Measurements from ENCODE around the gene THPO.

THPO gene

GRCh38 chr3:184355261-184356040, 22.6 kb downstream of the THPO start:
- Histone ChIP-seq H3K4me1 (ENCODE audit: control insufficient read depth in 1 of 2, insufficient read depth in 1 of 2, low read depth in 1 of 2, low read length in 1 of 2) (no peaks in the 10 kb centered on the region), H3K9me3 (no peaks in the 10 kb centered on the region), H3K27me3 (peaks cover 18% of the 10 kb centered on the region), H3K4me3 (ENCODE audit: low read depth in 1 of 2, low read length in 1 of 2) (no peak overlapping the region), H3K36me3 (no peaks in the 10 kb centered on the region), H3K27ac (no peak overlapping the region)
- TF ChIP-seq, protein P1, sequence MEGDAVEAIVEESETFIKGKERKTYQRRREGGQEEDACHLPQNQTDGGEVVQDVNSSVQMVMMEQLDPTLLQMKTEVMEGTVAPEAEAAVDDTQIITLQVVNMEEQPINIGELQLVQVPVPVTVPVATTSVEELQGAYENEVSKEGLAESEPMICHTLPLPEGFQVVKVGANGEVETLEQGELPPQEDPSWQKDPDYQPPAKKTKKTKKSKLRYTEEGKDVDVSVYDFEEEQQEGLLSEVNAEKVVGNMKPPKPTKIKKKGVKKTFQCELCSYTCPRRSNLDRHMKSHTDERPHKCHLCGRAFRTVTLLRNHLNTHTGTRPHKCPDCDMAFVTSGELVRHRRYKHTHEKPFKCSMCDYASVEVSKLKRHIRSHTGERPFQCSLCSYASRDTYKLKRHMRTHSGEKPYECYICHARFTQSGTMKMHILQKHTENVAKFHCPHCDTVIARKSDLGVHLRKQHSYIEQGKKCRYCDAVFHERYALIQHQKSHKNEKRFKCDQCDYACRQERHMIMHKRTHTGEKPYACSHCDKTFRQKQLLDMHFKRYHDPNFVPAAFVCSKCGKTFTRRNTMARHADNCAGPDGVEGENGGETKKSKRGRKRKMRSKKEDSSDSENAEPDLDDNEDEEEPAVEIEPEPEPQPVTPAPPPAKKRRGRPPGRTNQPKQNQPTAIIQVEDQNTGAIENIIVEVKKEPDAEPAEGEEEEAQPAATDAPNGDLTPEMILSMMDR (IDR thresholded peaks at IDR 0.05), result no peak

- Histone ChIP-seq H3K27me3 (peaks cover 12% of the 10 kb centered on the region), H3K36me3 (no peaks in the 10 kb centered on the region), H3K4me3 (ENCODE audit: low read depth in 1 of 2, low read length in 1 of 2) (no peak overlapping the region), H3K9me3 (no peaks in the 10 kb centered on the region), H3K27ac (no peak overlapping the region), H3K4me1 (ENCODE audit: control insufficient read depth in 1 of 2, insufficient read depth in 1 of 2, low read depth in 1 of 2, low read length in 1 of 2) (no peaks in the 10 kb centered on the region)
- TF ChIP-seq, protein P1 (IDR thresholded peaks at IDR 0.05), result no peak
These were observed 23.3 kb downstream of the THPO start for GRCh38 chr3:184354754-184355153.

GRCh38 chr3:184354121-184354728, 23.8 kb downstream of the THPO start:
- TF ChIP-seq, protein P1 (IDR thresholded peaks at IDR 0.05), result peak; percentile 52
- Histone ChIP-seq H3K4me3 (ENCODE audit: low read depth in 1 of 2, low read length in 1 of 2) (no peak overlapping the region), H3K4me1 (ENCODE audit: control insufficient read depth in 1 of 2, insufficient read depth in 1 of 2, low read depth in 1 of 2, low read length in 1 of 2) (no peaks in the 10 kb centered on the region), H3K27ac (no peak overlapping the region), H3K27me3 (peaks cover 6% of the 10 kb centered on the region), H3K36me3 (no peaks in the 10 kb centered on the region), H3K9me3 (no peaks in the 10 kb centered on the region)

DNA sequence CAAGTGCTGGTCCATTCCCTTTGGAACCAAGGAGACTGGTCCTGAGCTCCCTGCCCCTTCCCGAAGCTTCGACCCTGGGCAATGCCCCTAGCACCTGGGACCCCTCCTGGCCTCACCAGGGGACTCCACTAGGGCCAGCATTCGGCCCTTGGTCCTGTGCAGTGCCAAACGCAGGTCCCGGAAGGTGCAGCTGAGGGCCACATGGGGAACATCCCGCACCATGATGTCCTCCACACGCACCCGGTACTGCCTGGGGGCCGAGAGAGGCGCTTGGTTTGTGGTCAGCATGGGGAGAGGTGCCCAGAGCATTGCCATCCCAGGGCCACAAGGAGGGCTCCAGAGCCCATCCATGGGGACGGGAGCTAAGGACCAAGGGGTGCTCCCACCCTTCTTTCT, 24.5 kb downstream of the THPO start:
- H3K27ac ChIP-seq, result no peak overlapping the region
- TF ChIP-seq, protein P1 (IDR thresholded peaks at IDR 0.05), result no peak
- H3K4me3 ChIP-seq (ENCODE audit: low read depth in 1 of 2, low read length in 1 of 2), result no peak overlapping the region
- H3K27me3 ChIP-seq, result no peaks in the 10 kb centered on the region
- no peaks in the 10 kb centered on the region for H3K36me3 ChIP-seq
- H3K4me1 ChIP-seq (ENCODE audit: control insufficient read depth in 1 of 2, insufficient read depth in 1 of 2, low read depth in 1 of 2, low read length in 1 of 2), result no peaks in the 10 kb centered on the region
- no peaks in the 10 kb centered on the region for H3K9me3 ChIP-seq

- H3K36me3 ChIP-seq, result no peaks in the 10 kb centered on the region
- no peak overlapping the region for H3K27ac ChIP-seq
- no peaks in the 10 kb centered on the region for H3K4me1 ChIP-seq (ENCODE audit: control insufficient read depth in 1 of 2, insufficient read depth in 1 of 2, low read depth in 1 of 2, low read length in 1 of 2)
- no peaks in the 10 kb centered on the region for H3K9me3 ChIP-seq
- no peak overlapping the region for H3K4me3 ChIP-seq (ENCODE audit: low read depth in 1 of 2, low read length in 1 of 2)
- TF ChIP-seq, protein P1 (IDR thresholded peaks at IDR 0.05), result no peak
- no peaks in the 10 kb centered on the region for H3K27me3 ChIP-seq
These were observed 25.0 kb downstream of the THPO start for GRCh38 chr3:184352897-184353545.
